K562 (cell line): ENCODE results near the gene H2BK1. TPM values are rescaled to one million over a fixed set of nuclear protein-coding genes. Genes with fewer than 3 reads are reported as not detected.

Experiments used
- CTCF ChIP-seq, 3 experiments: IDR thresholded peaks in 2 of 3; conservative IDR thresholded peaks in 1 of 3; 2 replicates each; pipeline ENCODE4 v1.5.1; 2011 to 2012; ENCODE audit warnings: low read length in 3 of 3, mild to moderate bottlenecking in 3 of 3, control low read depth in 2 of 3, improper control_type of control experiment in 1 of 3, inconsistent platforms in 1 of 3, low read depth in 1 of 3, mixed read lengths in 1 of 3, moderate library complexity in 1 of 3; ENCODE audit not compliant: insufficient read depth in 2 of 3
- DEAF1 ChIP-seq: fragments of 450-650 bp; formaldehyde crosslinking; IDR thresholded peaks from 2 replicates; pipeline ENCODE4 v1.4.0; 2020; ENCODE audit warnings: mild to moderate bottlenecking, moderate library complexity
- E2F8 ChIP-seq: fragments of 450-650 bp; IDR thresholded peaks from 2 replicates; pipeline ENCODE4 v1.7.1; 2018; ENCODE audit warnings: mild to moderate bottlenecking, low read depth; ENCODE audit not compliant: partially characterized antibody
- ILF3 ChIP-seq: fragments of 450-650 bp; IDR thresholded peaks from 2 replicates; pipeline ENCODE4 v1.6.1; 2018; ENCODE audit warnings: antibody characterized with exemption, mild to moderate bottlenecking, moderate library complexity, borderline replicate concordance
- RAD21 ChIP-seq, 2 experiments: fragments of 250-450 bp in 1 of 2; fragments of 450-650 bp in 1 of 2; sonication (Bioruptor Pico) in 1 of 2; formaldehyde crosslinking in 1 of 2; IDR thresholded peaks in 1 of 2; conservative IDR thresholded peaks in 1 of 2; 2 replicates each; pipeline versions ENCODE4 v1.4.0 to v1.8.0; 2020 to 2022; ENCODE audit warnings: mild to moderate bottlenecking in 2 of 2, moderate library complexity in 1 of 2
- REST ChIP-seq, 2 experiments: fragments of 450-650 bp; formaldehyde crosslinking in 1 of 2; IDR thresholded peaks; 2 replicates each; pipeline versions ENCODE4 v1.4.0 to v1.6.1; 2014 to 2020; ENCODE audit warnings: mild to moderate bottlenecking in 2 of 2, borderline replicate concordance in 1 of 2, low read depth in 1 of 2
- SOX6 ChIP-seq: fragments of 450-650 bp; IDR thresholded peaks from 2 replicates; pipeline ENCODE4 v1.6.1; 2014; ENCODE audit warnings: mild to moderate bottlenecking
- ZBTB9 ChIP-seq: fragments of 450-650 bp; formaldehyde crosslinking; IDR thresholded peaks from 2 replicates; pipeline ENCODE4 v1.4.0; 2020; ENCODE audit warnings: mild to moderate bottlenecking, moderate library complexity
- ZNF263 ChIP-seq: sonication (generic); formaldehyde crosslinking; IDR thresholded peaks from 2 replicates; pipeline ENCODE4 v1.8.0; 2022; ENCODE audit warnings: mild to moderate bottlenecking, missing genetic modification reagents, borderline replicate concordance
- polyA plus RNA-seq, 8 experiments: library from polyadenylated mRNA; depleted of rRNA in 4 of 8; stranded (reverse) in 5 of 8; unstranded in 3 of 8; fragments of >200 nt; fragmentation: Nextera tagmentation in 2 of 8; fragmentation: Illumina TruSeq in 1 of 8; extraction: Ambion mirVana in 2 of 8; extraction: Trizol in 1 of 8; gene quantifications; 2 replicates each; pipeline versions ENCODE4 v1.2.1 to v1.2.3, GENCODE V29; 2011 to 2014; ENCODE audit warnings: inconsistent platforms in 1 of 8, missing spikeins in 1 of 8
- total RNA-seq, 7 experiments: library from RNA; depleted of rRNA in 6 of 7; stranded (reverse); fragments of >200 nt in 6 of 7; fragmentation: Illumina TruSeq in 2 of 7; extraction: Trizol in 2 of 7; gene quantifications; 2 replicates each; pipeline versions ENCODE4 v1.2.1 to v1.2.3, GENCODE V29; 2011 to 2021; ENCODE audit warnings: low replicate concordance in 1 of 7

Gene H2BK1
- total and polyA plus RNA-seq, 9 of the 15 experiments (the other 6 are each of a cell fraction or from before 2014, with no cell fraction given) = not detected

- no peak for TF ChIP-seq ZBTB9 (CRISPR knock-in tag)
- TF ChIP-seq DEAF1 (CRISPR knock-in tag) = peak; percentile 64
- peak; percentile 67; the same call in 1 of the 2 replicates for TF ChIP-seq REST (IDR thresholded peaks at IDR 0.05; ENCODE audit: borderline replicate concordance)
- no peak for TF ChIP-seq REST (CRISPR knock-in tag; IDR thresholded peaks at IDR 0.05; ENCODE audit: low read depth)
- TF ChIP-seq CTCF (IDR thresholded peaks at IDR 0.05 in 2 of 3, conservative IDR thresholded peaks at IDR 0.05 in 1 of 3; ENCODE audit: insufficient read depth in 2 of 3, low read depth in 1 of 3, low read length in 3 of 3) = peak; percentile 93 to 98 (median 97)
- 0 out of 2 replicates have a peak, but pooled peaks have one; percentile 45 for TF ChIP-seq ILF3
- no peak for TF ChIP-seq E2F8
- TF ChIP-seq ZNF263 = 0 out of 2 replicates have a peak, but pooled peaks have one; percentile 8
- peak; percentile 40; the same call in 1 of the 2 replicates for TF ChIP-seq SOX6
- TF ChIP-seq RAD21 (CRISPR knock-in tag; conservative IDR thresholded peaks at IDR 0.05 in 1 of 2, IDR thresholded peaks at IDR 0.05 in 1 of 2) = peak; percentile 69 to 78
These were observed 34.0 kb upstream of the H2BK1 start (continued) for GRCh38 chr7:151244196-151244840.
